H1 (cell line): ENCODE results near the gene PTPRT. TPM values are rescaled to one million over a fixed set of nuclear protein-coding genes. Genes with fewer than 3 reads are reported as not detected.

Source experiments
- CBX8 ChIP-seq: fragments of 300-800, 300-1000 bp; sonication (generic); IDR thresholded peaks from 2 replicates; pipeline ENCODE4 v1.7.1; 2016; ENCODE audit warnings: low read depth, low read length, borderline replicate concordance
- CHD1 ChIP-seq: IDR thresholded peaks from 2 replicates; pipeline ENCODE4 v1.6.1; 2012; ENCODE audit warnings: low read depth, low read length, improper control_type of control experiment
- CHD7 ChIP-seq: fragments of 300-600 bp; sonication (generic); IDR thresholded peaks from 2 replicates; pipeline ENCODE4 v1.7.1; 2012; ENCODE audit warnings: low read length, moderate library complexity, mild to moderate bottlenecking, inconsistent platforms; ENCODE audit not compliant: insufficient replicate concordance
- E2F6 ChIP-seq: IDR thresholded peaks from 2 replicates; pipeline ENCODE4 v1.6.1; 2012; ENCODE audit warnings: inconsistent platforms
- EP300 ChIP-seq, 2 experiments: IDR thresholded peaks; 1 replicate in 1 of 2; 2 replicates in 1 of 2; pipeline ENCODE4 v1.6.1; 2011 to 2012; ENCODE audit warnings: low read depth in 2 of 2, low read length in 2 of 2, mild to moderate bottlenecking in 2 of 2, borderline replicate concordance in 1 of 2, inconsistent platforms in 1 of 2, moderate library complexity in 1 of 2
- KDM1A ChIP-seq: fragments of 200-600, 300-600 bp; sonication (generic); IDR thresholded peaks from 2 replicates; pipeline ENCODE4 v1.7.1; 2016; ENCODE audit warnings: mild to moderate bottlenecking, low read length, borderline replicate concordance
- MAX ChIP-seq: IDR thresholded peaks from 2 replicates; pipeline ENCODE4 v1.6.1; 2012; ENCODE audit warnings: inconsistent platforms
- NRF1 ChIP-seq: IDR thresholded peaks from 2 replicates; pipeline ENCODE4 v1.6.1; 2011; ENCODE audit warnings: mild to moderate bottlenecking, low read depth, low read length, improper control_type of control experiment
- POU5F1 ChIP-seq: IDR thresholded peaks from 2 replicates; pipeline ENCODE4 v1.6.1; 2011; ENCODE audit warnings: low read depth, mild to moderate bottlenecking, low read length, moderate library complexity
- SP1 ChIP-seq: IDR thresholded peaks from 2 replicates; pipeline ENCODE4 v1.6.1; 2011; ENCODE audit warnings: low read depth, low read length
- TAF1 ChIP-seq: IDR thresholded peaks from 2 replicates; pipeline ENCODE4 v1.6.1; 2011; ENCODE audit warnings: mild to moderate bottlenecking, low read depth, low read length
- YY1 ChIP-seq: IDR thresholded peaks from 2 replicates; pipeline ENCODE4 v1.6.1; 2011; ENCODE audit warnings: low read depth, mild to moderate bottlenecking, low read length
- polyA plus RNA-seq, 7 experiments: library from polyadenylated mRNA; depleted of rRNA in 3 of 7; stranded (reverse) in 5 of 7; unstranded in 2 of 7; fragments of >200 nt in 5 of 7; fragments of 200-250 nt in 2 of 7; gene quantifications; 1 replicate in 5 of 7; 2 replicates in 1 of 7; 4 replicates in 1 of 7; pipeline versions ENCODE4 v1.2.1 to v1.2.3, GENCODE V29; 2011 to 2013; ENCODE audit warnings: missing spikeins in 2 of 7, mixed read lengths in 2 of 7
- total RNA-seq: library from RNA; stranded (reverse); fragmentation: NEBNext Ultra II Directional; extraction: Animal tissue kit (Norgen Biotek cat#: 25700); gene quantifications from 2 replicates; pipeline ENCODE4 v1.2.1, GENCODE V29; 2021

The PTPRT gene
- total and polyA plus RNA-seq, 2 of the 8 experiments (the other 6 are each of a cell fraction or from before 2014, with no cell fraction given): 0.33 to 1.8 TPM

GRCh38 chr20:43202100-43202499 lies 12.4 kb upstream of the PTPRT start (continued):
- no peak for TF ChIP-seq CHD7
- TF ChIP-seq EP300 (IDR thresholded peaks at IDR 0.05; ENCODE audit: borderline replicate concordance in 1 of 2, low read depth in 2 of 2, low read length in 2 of 2): no peak
- TF ChIP-seq POU5F1: no peak
- no peak for TF ChIP-seq NRF1
- TF ChIP-seq CBX8: no peak
- no peak for TF ChIP-seq SP1
- no peak for TF ChIP-seq E2F6
- TF ChIP-seq CHD1: no peak
- TF ChIP-seq MAX: no peak
- TF ChIP-seq KDM1A: no peak
- no peak for TF ChIP-seq YY1
- TF ChIP-seq TAF1: no peak
